Esophagus squamous epithelium (tissue), 4 donors: ENCODE results near the gene ANKRD65.

Experiments used
- CTCF ChIP-seq, 6 experiments: fragments of 450-650 bp in 4 of 6; fragments of 200-600 bp in 2 of 6; sonication (generic) in 2 of 6; IDR thresholded peaks; one replicate each; pipeline ENCODE4 v1.5.1; 2016 to 2019; ENCODE audit warnings: antibody characterized with exemption in 6 of 6, mild to moderate bottlenecking in 4 of 6, moderate library complexity in 4 of 6
- POLR2A ChIP-seq, 4 donors: fragments of 450-650 bp; IDR thresholded peaks; one replicate each; pipeline ENCODE4 v1.6.1; 2017; ENCODE audit warnings: antibody characterized with exemption in 4 of 4, mild to moderate bottlenecking in 4 of 4, moderate library complexity in 3 of 4

- TF ChIP-seq CTCF (IDR thresholded peaks at IDR 0.05) = peak in 3 of 6 experiments; percentile 19 to 34 (median 31)
- peak in 1 of 4 donors; percentile 7 for TF ChIP-seq POLR2A (IDR thresholded peaks at IDR 0.05)
These were observed 9.3 kb upstream of the ANKRD65 start for GRCh38 chr1:1430114-1430982.
